ENCODE results near the gene URGCP. TPM values are rescaled to one million over a fixed set of nuclear protein-coding genes. Genes with fewer than 3 reads are reported as not detected.

The URGCP gene
- total and polyA plus RNA-seq, 2 experiments from 2014 or later: 7.2 to 13.2 TPM

GRCh38 chr7:43929529-43930457, 23.4 kb upstream of the URGCP start:
- H3K27ac ChIP-seq (ENCODE audit: low read depth): no peak overlapping the region
- Mint-ChIP-seq H3K27ac (no peak overlapping the region), H3K9me3 (no peaks in the 10 kb centered on the region; the same call in 2 of the 3 replicates), H3K36me3 (ENCODE audit: low read depth) (no peaks in the 10 kb centered on the region; the same call in 2 of the 3 replicates), H3K4me1 (peaks cover 3% of the 10 kb centered on the region; the same call in 2 of the 3 replicates), H3K4me3 (no peak overlapping the region), H3K27me3 (ENCODE audit: insufficient read depth, low read depth, poor library complexity) (peaks cover 13% of the 10 kb centered on the region)
- no peaks in the 10 kb centered on the region; the same call in 1 of the 2 replicates for H3K9me2 ChIP-seq (ENCODE audit: insufficient read depth)
- H3K36me3 ChIP-seq (ENCODE audit: insufficient read depth): no peaks in the 10 kb centered on the region
- no peaks in the 10 kb centered on the region for H3K79me2 ChIP-seq (replicated peaks; ENCODE audit: insufficient read depth)
- H3K4me2 ChIP-seq: no peak overlapping the region
- no peak for ATAC-seq
- no peak for DNase-seq (ENCODE audit: low spot score)
- no peak overlapping the region for H2AFZ ChIP-seq
- H3K27me3 ChIP-seq (ENCODE audit: insufficient read depth): peaks cover 24% of the 10 kb centered on the region
- H3K4me3 ChIP-seq: no peak overlapping the region
- no peaks in the 10 kb centered on the region; the same call in 1 of the 2 replicates for H3F3A ChIP-seq (replicated peaks; ENCODE audit: low read depth)
- no peaks in the 10 kb centered on the region for H3K4me1 ChIP-seq (ENCODE audit: insufficient read depth)
- H4K20me1 ChIP-seq (replicated peaks; ENCODE audit: insufficient read depth): no peaks in the 10 kb centered on the region; the same call in 1 of the 2 replicates
- TF ChIP-seq EZH2phosphoT487 (IDR thresholded peaks at IDR 0.05; ENCODE audit: unreplicated experiment): no peak
- TF ChIP-seq ZNF114 (CRISPR knock-in tag; IDR thresholded peaks at IDR 0.05): no peak
- TF ChIP-seq, protein P1, sequence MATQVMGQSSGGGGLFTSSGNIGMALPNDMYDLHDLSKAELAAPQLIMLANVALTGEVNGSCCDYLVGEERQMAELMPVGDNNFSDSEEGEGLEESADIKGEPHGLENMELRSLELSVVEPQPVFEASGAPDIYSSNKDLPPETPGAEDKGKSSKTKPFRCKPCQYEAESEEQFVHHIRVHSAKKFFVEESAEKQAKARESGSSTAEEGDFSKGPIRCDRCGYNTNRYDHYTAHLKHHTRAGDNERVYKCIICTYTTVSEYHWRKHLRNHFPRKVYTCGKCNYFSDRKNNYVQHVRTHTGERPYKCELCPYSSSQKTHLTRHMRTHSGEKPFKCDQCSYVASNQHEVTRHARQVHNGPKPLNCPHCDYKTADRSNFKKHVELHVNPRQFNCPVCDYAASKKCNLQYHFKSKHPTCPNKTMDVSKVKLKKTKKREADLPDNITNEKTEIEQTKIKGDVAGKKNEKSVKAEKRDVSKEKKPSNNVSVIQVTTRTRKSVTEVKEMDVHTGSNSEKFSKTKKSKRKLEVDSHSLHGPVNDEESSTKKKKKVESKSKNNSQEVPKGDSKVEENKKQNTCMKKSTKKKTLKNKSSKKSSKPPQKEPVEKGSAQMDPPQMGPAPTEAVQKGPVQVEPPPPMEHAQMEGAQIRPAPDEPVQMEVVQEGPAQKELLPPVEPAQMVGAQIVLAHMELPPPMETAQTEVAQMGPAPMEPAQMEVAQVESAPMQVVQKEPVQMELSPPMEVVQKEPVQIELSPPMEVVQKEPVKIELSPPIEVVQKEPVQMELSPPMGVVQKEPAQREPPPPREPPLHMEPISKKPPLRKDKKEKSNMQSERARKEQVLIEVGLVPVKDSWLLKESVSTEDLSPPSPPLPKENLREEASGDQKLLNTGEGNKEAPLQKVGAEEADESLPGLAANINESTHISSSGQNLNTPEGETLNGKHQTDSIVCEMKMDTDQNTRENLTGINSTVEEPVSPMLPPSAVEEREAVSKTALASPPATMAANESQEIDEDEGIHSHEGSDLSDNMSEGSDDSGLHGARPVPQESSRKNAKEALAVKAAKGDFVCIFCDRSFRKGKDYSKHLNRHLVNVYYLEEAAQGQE (IDR thresholded peaks at IDR 0.05; ENCODE audit: unreplicated experiment): no peak
- TF ChIP-seq ZNF331 (CRISPR knock-in tag; IDR thresholded peaks at IDR 0.05; ENCODE audit: low read depth): peak; percentile 69

GRCh38 chr7:43927810-43928209, 21.4 kb upstream of the URGCP start:
- peaks cover 16% of the 10 kb centered on the region for H3K27me3 Mint-ChIP-seq (ENCODE audit: insufficient read depth, low read depth, poor library complexity)
- H3K4me3 Mint-ChIP-seq: no peak overlapping the region
- Histone ChIP-seq H3K79me2 (replicated peaks; ENCODE audit: insufficient read depth) (no peaks in the 10 kb centered on the region), H3K9me2 (ENCODE audit: insufficient read depth) (no peaks in the 10 kb centered on the region; the same call in 1 of the 2 replicates), H3K27ac (ENCODE audit: low read depth) (no peak overlapping the region), H3K4me1 (ENCODE audit: insufficient read depth) (no peaks in the 10 kb centered on the region), H2AFZ (no peak overlapping the region), H4K20me1 (replicated peaks; ENCODE audit: insufficient read depth) (no peaks in the 10 kb centered on the region; the same call in 1 of the 2 replicates), H3F3A (replicated peaks; ENCODE audit: low read depth) (no peaks in the 10 kb centered on the region; the same call in 1 of the 2 replicates), H3K36me3 (ENCODE audit: insufficient read depth) (no peaks in the 10 kb centered on the region), H3K4me2 (no peak overlapping the region), H3K27me3 (ENCODE audit: insufficient read depth) (peaks cover 30% of the 10 kb centered on the region), H3K4me3 (no peak overlapping the region)
- no peaks in the 10 kb centered on the region; the same call in 2 of the 3 replicates for H3K9me3 Mint-ChIP-seq
- H3K4me1 Mint-ChIP-seq: peaks cover 3% of the 10 kb centered on the region; the same call in 2 of the 3 replicates
- ATAC-seq: no peak
- H3K27ac Mint-ChIP-seq: no peak overlapping the region
- H3K36me3 Mint-ChIP-seq (ENCODE audit: low read depth): no peaks in the 10 kb centered on the region; the same call in 2 of the 3 replicates
- DNase-seq (ENCODE audit: low spot score): no peak
- TF ChIP-seq POLR2AphosphoS5 (IDR thresholded peaks at IDR 0.05; ENCODE audit: low read depth) (no peak), ZNF331 (CRISPR knock-in tag; IDR thresholded peaks at IDR 0.05; ENCODE audit: low read depth) (no peak), ETS1 (IDR thresholded peaks at IDR 0.05) (no peak), STAT1 (IDR thresholded peaks at IDR 0.05; ENCODE audit: unreplicated experiment) (no peak), EZH2 (IDR thresholded peaks at IDR 0.05; ENCODE audit: low read depth, unreplicated experiment) (no peak), NANOG (IDR thresholded peaks at IDR 0.05; ENCODE audit: borderline replicate concordance) (no peak), EZH2phosphoT487 (IDR thresholded peaks at IDR 0.05; ENCODE audit: unreplicated experiment) (no peak), JUNB (IDR thresholded peaks at IDR 0.05; ENCODE audit: unreplicated experiment) (no peak)
- TF ChIP-seq, protein P2, sequence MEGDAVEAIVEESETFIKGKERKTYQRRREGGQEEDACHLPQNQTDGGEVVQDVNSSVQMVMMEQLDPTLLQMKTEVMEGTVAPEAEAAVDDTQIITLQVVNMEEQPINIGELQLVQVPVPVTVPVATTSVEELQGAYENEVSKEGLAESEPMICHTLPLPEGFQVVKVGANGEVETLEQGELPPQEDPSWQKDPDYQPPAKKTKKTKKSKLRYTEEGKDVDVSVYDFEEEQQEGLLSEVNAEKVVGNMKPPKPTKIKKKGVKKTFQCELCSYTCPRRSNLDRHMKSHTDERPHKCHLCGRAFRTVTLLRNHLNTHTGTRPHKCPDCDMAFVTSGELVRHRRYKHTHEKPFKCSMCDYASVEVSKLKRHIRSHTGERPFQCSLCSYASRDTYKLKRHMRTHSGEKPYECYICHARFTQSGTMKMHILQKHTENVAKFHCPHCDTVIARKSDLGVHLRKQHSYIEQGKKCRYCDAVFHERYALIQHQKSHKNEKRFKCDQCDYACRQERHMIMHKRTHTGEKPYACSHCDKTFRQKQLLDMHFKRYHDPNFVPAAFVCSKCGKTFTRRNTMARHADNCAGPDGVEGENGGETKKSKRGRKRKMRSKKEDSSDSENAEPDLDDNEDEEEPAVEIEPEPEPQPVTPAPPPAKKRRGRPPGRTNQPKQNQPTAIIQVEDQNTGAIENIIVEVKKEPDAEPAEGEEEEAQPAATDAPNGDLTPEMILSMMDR (conservative IDR thresholded peaks at IDR 0.05; ENCODE audit: low read depth in 2 of 2): no peak

Data from GM23338 (cell line).